ENCODE results near the gene MMP28. TPM values are rescaled to one million over a fixed set of nuclear protein-coding genes. Genes with fewer than 3 reads are reported as not detected.
A peak's percentile ranks its signal among the peaks of the same experiment; 100 is the strongest.

MMP28 gene
- total RNA-seq, 1 experiment from 2014 or later, result 0.18 TPM

DNA sequence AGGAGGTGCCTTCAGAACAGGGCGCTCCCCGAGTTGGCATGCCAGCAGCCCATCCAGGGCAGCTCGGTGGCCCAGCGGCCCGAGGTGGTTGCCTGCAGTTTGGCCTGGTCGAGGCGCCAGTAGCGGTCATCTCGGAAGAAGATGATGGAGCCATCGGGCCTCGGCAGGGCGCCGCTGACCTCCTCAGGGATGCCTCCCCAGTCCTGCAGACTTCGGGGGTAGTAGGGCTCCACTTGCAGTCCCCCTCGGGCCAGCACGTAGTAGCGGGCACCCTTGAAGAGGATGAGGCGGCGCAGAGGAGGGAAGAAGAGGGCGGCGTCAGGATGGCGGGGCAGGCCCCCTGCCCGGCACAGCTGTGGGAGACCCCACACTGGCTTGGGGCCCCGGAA lies 29.0 kb downstream of the MMP28 start:
- DNase-seq (ENCODE audit: low read depth), result no peak

DNA sequence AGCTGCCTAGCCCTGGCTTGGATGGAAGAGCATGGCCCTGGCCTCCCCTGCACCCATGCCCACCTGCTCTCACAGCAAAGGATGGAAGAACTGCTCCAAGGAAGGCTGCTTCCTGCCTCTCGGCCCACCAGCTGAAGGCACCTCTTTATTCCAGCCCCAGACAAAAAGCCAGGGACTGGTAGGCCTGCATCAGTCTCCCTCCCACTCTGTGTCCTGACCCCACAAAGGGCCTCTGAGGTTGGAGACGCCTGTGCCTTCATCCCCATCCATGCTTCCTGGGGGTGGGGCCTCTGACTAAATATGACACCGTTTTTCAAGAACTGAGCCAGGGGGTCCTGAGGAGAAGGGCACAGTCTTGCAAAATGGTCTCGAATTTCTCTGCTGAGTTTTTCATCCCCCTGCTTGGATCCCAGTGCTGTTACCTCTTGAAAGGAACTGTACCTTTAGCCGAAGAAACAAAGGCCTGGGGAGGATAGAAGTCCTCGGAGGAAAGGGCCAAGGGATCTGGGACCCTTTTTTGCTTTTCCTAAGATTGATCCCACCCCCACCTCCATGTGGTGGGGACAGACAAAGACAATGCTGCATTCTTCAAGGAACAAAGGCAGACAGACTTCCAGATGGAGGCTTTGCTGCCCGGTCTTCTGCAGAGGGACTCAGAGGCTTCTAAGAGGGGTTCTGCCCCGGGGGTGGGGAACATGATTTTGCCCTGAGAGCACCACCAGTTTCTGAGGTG lies 29.5 kb downstream of the MMP28 start:
- no peak for DNase-seq (ENCODE audit: low read depth)

DNA sequence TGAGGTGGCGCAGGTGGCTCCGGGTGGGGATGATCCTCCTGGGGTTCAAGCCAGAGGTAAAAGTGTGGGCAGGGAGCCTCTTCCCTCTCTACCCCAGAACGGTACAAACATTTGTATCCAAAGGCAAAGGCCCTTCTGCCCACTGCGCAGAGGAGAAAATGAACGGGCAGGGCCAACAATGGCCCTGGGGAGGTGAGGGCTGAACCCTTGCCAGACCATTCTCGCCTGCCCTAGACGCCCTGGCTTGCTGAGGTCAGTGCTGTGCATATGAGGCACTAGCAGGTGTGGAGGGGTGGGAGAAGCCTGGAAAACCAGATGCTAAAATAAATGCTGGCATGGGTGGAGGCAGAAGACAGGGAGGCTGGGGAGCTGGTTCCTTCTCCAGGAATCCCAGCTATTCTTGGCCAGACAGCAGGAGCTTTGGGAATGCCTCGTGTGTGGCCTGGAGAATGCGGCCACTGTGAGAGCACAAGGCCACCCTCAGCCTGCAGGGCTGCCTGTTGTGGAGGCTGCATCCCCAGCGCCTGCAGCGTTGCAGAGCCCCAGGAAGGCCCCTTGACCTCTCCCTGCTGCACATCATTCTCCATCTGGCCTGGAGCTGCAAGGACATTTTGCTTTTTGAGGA lies 30.2 kb downstream of the MMP28 start:
- no peak for DNase-seq (ENCODE audit: low read depth)

DNA sequence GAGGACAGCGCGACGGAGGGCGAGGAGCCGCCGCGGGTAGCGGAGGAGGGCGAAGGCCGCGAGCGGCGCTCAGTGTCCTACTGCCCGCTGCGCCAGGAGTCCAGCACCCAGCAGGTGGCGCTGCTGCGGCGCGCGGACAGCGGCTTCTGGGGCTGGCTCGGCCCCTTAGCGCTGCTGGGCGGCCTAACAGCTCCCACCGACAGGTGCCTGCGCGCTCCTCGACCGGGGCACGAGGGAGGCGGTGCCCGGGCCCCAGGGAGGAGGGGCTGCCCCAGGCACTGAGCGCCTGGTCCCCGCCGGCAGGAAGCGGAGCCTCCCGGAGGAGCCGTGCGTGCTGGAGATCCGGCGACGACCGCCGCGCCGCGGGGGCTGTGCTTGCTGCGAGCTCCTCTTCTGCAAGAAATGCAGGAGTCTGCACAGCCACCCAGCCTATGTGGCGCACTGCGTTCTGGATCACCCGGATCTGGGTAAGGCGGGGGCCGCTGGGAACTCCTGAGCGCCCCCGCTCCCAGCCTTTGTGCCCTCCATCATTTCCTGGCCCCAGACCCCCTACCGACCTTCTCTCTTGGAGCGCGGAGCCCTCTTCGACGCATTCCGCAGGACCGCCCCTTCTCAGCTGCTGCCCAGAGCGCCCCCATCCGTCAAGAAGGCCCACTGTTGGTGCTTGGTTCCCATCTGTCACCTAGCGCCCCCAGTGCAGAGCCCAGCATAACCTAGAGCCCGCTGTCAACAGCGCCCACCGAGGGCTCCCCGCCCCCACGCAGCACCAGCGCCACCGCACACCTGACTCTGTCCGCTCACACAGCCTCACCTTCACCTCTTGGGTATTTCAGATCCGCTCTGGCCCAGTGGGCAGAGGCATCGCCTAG lies 31.1 kb downstream of the MMP28 start:
- peak; percentile 82 for DNase-seq (ENCODE audit: low read depth)

DNA sequence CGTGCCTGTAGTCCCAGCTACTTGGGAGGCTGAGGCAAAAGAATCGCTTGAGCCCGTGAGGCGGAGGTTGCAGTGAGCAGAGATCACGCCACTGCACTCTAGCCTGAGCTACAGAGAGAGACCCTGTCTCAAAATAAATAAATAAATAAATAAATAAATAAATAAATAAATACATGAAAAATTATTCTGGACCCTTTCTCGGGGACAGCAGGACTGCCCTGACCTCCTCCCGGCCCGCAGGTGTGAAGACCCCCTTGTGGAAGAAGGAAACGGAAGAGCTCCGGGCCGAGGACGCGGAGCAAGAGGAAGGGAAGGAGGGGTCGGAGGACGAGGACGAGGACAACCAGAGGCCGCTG lies 31.7 kb downstream of the MMP28 start:
- DNase-seq (ENCODE audit: low read depth), result no peak

DNA sequence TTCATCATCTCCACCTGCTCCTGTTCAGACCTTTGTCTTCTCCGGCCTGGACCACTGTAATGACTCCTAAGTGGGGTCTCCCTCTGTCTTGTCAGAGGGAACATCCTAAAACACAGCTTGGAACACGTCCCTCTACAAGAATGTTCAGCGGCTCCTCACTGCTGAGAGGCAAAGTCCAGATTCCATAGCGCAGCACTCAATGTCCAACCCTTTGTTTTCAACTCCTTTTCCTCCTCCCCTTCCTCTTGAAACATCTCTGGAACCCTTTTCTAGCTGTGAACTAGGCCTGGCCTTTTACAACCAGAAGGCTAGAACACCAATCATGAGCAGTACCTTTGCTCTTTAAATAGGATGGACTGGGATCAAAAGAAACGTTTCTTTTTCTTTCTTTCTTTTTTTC lies 33.8 kb downstream of the MMP28 start:
- DNase-seq (ENCODE audit: low read depth), result no peak

DNA sequence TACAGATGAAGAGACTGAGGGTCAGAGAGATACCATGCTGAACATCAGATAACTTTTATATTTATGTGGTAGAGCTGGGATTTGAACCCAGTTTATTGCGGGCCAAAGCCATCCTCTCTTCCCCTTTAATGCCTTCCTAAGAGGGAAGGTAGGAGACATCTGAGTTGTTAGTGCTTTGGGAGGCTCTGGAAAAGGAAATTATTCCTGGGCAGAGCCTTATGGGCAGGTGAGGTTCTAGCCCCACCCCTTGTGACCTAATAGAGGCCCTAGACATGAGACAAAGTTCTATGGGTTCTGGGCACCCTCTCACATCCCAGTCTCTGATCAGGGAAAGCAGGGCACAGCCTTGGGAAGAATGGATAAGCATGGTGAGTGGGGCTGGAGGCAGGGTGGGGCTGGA lies 34.9 kb downstream of the MMP28 start, which contains the start of gene C17orf50:
Gene C17orf50 (plus strand): TSS at position 301 of the 400 bp plus-strand sequence. CDS start 55 bp downstream, at position 356.
- DNase-seq (ENCODE audit: low read depth), result no peak

DNA sequence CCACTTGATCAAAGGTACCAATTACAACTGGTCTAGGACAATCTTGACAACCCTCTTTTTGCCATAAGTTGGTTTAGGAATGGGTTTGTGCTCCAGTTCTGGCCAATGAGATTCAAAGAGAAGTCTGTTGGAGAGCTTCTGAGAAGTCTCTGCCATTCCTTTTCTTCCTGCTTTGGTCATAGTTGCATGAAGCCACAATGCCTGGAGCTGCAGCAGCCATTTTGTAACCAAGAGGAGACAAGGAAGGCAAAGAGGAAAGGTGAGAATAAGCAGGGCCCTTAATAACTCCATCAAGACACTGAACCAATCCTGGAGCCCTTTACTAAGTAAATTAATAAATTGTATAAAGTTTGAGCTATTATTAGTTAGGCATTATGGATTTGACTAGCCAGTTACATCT lies 38.2 kb downstream of the MMP28 start:
- no peak for DNase-seq (ENCODE audit: low read depth)

DNA sequence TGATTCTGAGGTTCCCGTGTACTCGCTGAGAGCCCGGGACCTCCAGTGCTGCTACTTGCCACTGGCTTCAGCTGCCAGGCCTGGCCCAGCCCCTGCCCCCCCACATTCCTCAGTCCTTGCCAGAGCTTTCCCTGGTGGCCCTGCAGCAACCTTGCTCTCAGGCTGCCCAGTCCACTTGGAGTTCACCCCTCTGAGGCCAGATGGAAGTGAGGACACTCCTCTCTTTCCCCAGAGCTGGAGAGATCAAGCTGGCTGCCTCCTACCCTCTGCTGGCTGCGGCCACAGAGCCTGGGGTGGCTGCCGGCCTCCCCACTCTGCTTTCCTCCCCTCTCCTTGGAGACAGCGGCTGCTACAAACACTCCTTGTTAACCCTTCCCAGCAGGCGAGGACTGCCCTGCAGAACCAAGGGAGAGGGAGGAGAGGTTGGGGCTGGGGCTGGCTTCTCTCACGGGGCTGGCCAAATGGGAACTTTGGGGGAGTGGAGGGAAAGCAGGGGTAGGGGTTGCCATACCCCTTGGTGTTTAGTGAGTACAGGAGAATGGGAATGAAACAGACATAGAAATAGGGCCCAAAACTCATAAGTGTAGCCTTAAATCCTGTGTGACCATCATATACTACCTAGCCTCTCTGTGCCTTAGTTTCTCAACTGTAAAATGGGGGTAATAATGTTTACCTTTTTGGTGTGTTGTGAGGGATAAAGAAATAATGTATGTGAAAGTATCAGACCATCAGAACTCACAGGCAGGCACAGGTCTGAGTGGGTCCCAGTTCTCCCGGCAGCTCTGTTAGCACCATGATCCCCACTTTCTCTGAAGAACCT lies 42.3 kb downstream of the MMP28 start, which contains the start of gene GAS2L2:
Gene GAS2L2 (minus strand): TSS at position 295 of the 820 bp plus-strand sequence. CDS start 389 bp downstream, outside the sequence.
- DNase-seq (ENCODE audit: low read depth), result no peak

DNA sequence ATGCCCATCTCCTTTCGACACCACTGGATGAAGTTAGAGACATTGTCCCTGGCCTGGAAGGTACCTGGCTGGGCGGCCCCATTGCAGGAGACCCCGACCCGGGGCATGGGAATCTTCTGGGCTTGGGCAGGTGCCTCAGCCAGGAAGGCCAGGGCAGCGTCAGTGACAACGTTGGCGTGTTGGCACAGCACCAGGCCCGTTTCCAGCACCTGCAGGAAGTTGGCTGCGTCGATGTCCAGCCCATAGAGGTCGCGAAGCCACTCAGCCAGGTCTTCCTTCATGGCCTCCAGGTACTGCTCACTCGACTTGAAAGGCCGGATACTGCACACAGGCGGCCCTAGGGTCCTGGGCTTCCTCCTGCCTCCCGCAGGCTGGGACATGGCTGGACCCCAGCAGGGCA lies 43.0 kb downstream of the MMP28 start:
- DNase-seq (ENCODE audit: low read depth), result no peak

DNA sequence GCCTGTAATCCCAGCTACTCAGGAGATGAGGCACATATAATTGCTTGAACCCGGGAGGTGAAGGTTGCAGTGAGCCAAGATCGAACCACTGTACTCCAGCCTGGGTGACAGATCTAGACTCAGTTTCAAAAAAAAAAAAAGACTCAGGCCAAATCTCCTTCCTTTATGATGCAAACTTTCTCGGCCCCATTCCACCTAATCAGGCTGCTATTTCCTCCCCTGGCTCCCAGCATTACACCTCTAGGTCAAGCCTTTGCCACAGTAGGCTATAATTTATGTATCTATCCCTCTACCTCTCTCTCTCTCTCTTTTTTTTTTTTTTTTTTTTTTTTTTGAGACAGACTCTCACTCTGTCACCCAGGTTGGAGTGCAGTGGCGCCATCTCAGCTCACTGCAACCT lies 43.9 kb downstream of the MMP28 start:
- DNase-seq (ENCODE audit: low read depth), result peak; percentile 17

DNA sequence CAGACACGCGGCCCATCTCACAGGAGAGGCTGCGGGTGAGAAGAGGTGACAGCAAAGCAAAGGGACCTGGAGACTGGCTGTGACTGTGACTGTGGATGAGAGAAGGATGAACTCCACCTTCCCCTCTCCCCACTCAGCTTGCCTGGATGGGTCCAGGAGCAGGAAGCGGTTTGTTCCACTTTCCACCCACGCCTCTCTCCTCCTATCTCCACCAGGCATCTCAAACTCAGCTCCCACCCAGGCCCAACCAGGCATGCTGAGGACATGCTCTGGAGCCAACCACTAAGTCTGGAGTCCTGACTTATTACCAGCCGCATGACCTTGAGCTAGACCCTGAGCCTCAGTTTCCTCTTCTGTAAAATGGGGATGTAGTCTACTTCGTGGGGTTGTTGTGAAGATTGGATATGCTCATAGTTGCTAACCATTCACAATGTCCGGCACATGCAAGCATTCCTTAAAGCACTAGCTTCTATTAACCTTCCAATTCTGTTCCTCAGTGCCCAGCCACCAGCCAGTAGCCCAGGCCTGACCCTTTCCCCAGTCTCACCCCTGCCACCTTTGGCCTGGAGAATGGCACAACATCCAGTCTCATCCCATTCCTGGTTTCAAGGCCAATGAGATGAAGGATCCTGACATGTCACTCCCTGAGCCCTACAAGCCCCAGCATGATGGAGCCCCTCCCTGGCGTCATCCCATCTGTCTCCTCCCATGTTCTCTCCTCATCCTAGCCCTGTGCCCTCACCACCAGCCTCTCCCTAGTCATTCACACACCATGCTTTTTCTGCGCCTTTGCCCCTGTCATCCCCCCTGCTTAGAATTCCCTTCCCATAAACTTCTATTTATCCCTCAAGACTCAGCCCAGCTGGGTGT lies 44.7 kb downstream of the MMP28 start:
- no peak for DNase-seq (ENCODE audit: low read depth)

DNA sequence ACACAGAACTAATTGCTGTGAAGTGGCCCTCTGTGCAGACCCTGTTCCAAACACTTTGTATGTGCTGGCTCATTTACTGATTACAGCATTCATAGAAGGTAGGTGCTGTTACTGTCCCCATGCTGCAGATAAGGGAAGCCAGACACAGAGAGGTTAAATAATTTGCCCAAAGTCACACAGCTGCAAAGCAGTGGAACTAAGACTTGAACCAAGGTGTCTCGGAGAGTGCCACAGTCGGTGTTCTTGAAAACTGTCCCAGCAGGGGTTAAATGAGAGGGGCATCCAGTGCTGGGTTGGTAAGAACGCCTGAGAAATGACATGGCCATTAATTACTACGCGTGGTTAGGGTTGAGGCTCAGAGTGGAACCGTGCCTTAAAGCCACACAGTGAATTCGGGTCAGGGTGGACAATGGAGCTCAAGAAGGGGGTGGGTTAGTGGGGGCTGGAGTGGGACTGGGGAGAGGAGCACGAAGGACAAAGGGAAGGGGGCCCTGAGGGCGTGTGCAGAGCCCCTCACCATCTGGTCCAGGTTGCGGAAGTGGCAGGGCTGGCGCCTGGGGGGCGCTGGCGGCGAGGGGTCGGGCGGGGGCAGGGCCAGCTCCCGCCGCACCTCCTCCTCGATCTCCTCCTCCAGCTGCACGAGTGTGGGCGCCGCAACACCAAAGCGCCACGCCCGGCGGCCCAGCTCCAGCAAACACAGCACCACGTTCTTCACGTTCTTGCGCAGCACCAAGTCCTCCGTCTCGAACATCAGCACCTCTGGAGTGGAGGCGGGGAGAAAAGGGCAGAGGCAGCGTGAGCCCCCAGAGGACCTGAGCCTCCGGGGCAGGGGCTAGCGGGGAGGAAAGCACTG lies 45.7 kb downstream of the MMP28 start:
- no peak for DNase-seq (ENCODE audit: low read depth)

DNA sequence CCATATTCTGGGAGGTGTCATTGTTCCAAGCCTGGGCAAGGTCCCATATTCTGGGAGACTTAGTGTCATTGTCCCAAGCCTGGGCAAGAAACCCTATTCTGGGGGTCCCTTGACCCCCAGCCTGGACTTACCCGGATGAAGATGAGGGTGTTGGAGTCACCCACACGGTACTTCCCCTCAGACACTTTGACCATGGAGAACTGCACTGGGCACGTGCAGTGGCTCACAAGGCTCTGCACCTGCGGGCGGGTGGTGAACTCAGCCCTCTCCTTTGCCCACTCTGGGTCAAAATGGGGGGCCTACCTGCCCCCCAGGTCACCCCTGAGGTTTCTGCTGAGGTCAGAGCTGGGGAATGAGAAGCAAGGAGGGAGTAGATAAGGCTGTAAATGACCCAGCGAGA lies 46.5 kb downstream of the MMP28 start:
- no peak for DNase-seq (ENCODE audit: low read depth)

DNA sequence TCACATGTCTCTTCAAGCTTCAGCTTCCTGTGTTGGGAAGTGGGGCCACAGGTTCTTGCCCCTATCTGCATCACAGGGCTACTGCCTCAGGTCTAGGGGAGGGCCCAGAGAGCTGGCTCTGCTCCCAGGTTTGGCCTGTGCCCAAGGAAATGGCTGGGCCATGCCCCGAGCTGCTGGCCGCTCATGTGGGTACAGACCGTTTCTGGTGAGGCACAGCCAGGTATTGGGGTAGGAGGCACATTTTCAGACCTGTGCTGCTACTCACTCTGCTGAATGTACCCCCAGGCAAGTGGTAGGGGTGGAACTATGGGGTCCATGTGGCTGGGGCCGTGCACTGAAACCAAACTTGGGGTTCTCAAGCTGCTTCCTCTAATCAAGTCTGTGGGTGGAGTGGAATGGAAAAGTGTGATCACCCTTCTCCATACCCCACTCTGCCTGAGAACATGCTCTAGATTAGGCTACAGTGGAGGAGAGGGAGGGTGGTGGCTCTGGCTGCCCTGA lies 47.0 kb downstream of the MMP28 start:
- peak; percentile 43 for DNase-seq (ENCODE audit: low read depth)

DNA sequence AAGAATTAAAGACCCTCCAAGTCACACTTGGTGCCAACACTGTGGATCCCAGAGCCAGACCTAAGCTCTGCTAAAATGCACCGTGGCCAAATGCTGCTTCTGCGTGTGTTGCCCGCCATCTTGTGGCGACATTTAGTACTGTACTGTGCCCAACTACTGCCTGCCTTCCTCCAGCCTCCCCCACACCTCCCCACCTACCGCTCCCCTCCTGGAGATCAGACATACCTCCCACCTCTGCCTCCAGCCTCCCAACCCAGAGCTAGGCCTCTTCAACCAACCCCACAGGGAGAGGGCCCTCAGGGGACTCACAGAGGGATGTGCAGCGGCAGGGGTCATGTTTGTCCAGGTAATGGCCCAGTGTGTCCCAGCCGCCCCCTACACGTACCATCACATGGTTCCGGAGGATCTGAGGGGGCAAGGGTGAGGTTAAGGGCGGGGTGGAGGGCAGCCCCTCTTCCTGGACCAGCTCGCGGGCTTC lies 47.9 kb downstream of the MMP28 start:
- peak; percentile 73 for DNase-seq (ENCODE audit: low read depth)

DNA sequence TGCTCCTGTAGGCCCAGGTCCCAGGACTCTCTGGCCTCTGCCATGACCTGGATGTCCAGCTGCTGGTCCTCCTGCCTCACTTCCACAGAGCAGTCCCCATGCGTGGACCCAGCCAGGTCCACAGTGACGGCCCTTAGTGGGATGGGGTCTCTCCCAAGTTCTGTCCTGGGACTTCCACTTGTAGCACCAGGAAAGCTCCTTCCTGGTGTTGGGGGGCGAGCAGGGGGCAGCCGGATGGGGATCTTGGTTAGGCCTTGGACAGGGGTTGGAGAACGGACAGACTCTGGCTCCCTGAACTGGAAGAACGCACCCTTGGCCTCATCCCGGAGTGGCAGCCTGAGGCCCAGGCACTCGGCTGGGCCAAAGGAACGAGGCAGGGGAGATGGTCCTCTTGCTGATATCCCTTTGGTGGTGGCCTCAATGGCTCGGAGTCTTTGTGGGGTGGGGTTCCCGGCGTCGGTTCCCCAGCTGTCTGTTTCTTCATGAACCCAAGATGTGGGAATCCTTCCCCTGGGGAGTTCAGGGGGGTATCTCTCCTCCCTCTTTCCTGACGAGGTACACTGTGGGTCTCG lies 49.6 kb downstream of the MMP28 start:
- no peak for DNase-seq (ENCODE audit: low read depth)

DNA sequence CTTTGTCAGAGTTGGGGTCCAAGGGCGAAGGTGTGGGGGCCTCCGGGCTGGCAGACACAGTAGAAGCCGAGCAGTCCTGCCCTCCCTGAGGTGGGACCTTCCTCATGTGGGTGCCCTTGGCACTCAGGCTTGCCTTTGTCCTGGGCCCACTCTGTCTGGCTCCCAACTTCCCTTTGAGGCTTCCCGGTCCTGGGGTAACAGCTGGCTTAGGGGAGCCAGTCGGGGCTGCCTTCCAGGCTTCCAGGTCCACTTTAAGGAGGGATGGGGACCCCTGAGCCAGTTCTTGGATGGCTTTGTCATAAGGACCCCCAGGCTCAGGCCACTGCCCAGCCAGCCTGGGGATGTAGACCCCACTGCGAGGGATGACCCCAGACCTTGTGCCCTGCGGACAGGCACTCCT lies 50.2 kb downstream of the MMP28 start:
- no peak for DNase-seq (ENCODE audit: low read depth)

DNA sequence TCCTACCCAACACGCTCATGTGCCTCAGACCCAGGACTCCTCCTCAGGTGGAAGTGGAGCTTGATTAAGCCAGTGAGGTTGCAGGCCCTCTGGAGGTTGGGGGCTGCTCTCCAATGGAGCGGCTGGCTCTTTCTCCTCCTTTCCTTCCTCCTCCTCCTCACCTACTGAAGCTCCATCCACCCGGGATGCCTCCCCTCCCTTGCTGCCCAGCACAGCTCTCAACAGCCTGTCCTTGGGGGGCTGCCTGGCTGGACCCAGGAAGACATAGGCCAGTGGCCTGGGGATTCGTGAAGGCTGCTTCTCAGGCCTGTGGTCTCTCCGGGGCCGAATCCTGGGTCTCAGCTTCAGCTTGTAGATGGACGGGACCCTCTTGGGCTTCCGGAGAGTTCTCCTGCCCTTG lies 50.6 kb downstream of the MMP28 start:
- no peak for DNase-seq (ENCODE audit: low read depth)
